ENCODE measurements around the gene ENO1.
"Not testable (repeated sequence)": the region's sequence is repeated elsewhere in the genome, so short reads cannot be mapped to it uniquely, and the experiment has no call there.

ENO1 gene

DNA sequence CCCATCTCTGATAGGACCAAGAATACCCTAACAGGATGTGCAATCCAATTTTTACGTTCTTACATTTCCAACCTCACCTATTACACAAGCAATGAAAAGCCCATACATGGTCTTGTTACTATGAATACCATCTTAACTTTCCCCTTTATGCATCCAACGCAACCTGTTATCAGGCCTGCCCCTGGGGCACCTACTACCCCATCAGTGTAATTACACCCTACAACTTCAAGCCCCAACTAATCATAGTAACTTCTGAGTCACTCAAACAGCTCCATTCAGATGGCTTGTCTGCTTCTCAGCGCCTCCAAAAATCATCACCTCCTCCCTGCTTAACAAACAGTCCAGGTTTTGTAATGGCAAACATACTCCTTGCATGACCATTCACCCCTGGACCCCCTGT is 18.3 kb upstream of the ENO1 start:
- not testable (repeated sequence) for DNase-seq (ENCODE audit: low read depth, low spot score)

DNA sequence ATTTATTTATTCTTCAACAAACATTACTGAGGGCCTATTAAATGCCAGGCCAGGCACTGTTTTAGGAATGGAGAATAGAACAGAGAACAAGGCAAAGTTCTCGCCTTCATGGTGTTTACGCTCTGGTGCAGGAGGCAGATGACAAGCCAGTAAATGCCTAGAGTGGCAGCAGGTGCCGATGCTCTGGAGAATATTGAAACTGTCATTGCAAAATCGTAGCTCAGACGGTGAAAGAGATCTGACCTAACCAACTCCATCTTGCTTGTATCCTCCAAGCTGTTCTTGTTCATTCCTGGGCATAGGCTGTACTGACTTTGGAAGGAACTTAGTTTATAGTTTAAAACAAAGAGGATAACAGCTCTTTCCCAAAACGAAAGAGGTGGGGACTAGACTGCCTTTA is 13.5 kb upstream of the ENO1 start:
- no peak for DNase-seq (ENCODE audit: low read depth, low spot score)

DNA sequence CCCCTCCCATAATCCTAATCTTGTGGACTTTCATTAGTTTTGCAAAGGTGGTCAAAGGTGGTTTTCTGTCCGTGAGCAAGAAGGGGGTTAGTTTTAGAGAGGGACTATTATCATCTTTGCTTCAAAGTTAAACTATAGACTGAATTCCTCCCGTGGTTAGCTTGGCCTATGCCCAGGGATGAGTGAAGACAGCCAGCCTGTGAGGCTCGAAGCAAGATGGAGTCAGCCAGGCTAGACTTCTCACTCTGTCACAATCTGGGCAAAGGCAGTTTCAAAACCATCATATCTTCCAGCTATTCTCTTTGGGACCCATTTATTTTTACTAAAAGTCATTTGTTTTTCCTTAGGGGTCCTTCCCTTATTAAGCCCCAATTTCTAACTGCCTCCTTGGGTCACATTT is 12.9 kb upstream of the ENO1 start:
- no peak for DNase-seq (ENCODE audit: low read depth, low spot score)

DNA sequence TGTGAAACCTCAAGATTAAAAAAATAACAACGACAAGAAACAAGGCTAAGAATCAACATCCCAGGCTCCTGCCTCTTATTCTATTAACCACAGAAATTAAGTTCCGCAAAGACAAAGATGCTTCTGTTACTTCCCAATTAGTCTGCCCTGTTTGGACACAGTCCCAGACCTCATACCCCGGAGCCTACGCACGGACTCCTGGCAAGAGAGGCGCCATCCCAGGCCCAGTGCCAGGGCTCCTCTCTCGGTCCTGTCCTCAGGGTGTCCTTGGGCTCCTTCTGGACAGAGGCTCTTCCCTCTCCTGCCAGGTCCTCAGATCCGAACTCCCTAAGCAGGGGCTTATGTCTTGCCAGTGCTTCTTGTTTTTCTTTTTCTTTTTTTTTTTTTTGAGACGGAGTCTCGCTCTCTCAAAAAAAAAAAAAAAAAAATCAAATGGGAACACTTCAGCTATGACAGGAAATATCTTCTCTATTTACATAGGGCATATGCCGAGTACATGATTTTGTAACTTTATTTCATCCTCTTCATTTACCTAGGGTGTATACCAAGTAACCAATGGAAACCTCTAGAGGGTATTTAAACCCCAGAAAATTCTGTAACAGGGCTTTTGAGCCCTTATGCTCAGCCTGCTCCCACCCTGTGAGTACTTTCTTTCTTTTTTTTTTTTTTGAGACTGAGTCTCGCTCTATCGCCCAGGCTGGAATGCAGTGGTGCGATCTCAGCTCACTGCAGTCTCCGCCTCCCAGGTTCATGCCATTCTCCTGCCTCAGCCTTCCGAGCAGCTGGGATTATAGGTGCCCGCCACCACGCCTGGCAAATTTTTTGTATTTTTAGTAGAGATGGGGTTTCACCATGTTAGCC is 11.7 kb upstream of the ENO1 start:
- DNase-seq (ENCODE audit: low read depth, low spot score) = no peak

DNA sequence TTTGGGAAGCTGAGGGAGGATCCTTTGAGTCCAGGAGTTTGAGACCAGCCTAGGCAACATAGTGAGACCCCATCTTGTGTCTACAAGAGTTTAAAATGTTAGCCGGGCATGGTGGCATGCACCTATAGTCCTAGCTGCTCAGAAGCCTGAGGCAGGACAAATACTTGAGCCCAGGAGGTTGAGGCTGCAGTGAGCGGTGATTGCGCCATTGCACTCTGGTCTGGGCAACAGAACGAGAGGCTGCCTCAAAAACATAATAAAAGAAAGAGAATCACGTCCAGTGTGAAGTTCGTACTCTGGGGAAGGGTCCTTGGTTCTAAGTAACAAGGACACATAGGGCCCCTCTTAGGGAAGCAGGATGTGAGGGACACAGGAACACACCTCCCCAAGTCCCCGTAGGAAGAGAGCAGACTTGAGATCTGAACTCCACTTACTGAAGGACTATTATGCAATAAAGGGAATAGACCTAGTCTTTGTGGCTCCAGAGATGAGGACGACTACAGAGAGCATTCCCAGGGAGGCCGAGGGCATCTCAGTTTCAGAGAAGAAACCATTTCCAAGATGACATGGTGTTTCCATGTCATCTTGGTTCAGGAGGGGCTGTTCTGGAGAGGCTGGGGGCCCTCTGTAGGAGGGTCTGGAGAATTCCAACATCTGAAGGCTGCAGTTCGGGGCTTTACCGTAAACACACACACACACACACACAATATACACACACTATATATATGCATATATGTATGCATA is 10.8 kb upstream of the ENO1 start:
- DNase-seq (ENCODE audit: low read depth, low spot score) = no peak

DNA sequence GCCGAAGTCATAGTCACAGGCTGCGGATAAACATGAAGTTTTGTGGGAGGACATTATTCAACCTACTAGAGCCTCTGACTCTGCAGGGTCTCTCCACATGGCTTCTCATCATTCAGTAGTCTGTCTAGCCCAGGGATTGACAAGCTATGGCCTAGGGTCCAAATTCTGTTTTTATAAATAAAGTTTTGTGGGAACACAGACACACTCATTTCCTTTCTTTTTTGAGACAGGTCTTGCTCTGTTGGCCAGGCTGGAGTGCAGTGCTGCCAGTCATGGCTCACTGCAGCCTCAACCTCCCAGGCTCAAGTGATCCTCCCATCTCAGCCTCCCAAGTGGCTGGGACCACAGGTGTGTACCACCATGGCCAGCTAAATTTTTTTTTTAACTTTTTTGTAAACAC is 8.1 kb upstream of the ENO1 start:
- no peak for DNase-seq (ENCODE audit: low read depth, low spot score)

DNA sequence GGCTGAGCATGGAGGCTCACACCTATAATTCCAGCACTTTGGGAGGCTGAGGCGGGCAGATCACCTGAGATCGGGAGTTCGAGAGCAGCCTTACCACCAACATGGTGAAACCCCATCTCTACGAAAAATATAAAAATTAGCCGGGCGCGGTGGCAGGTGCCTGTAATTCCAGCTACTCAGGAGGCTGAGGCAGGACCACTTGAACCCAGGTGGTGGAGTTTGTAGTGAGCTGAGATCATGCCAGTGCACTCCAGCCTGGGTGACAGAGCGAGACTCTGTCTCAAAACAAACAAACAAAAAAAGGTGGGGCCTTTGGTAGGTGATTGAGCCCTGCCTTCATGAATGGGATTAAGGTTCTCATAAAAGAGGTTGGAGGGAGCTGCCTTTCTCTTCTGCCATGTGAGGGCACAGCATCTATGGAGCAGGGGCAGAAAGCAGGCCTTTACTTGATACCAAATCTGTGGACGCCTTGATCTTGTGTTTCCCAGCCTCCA is 7.6 kb upstream of the ENO1 start:
- not testable (repeated sequence) for DNase-seq (ENCODE audit: low read depth, low spot score)

DNA sequence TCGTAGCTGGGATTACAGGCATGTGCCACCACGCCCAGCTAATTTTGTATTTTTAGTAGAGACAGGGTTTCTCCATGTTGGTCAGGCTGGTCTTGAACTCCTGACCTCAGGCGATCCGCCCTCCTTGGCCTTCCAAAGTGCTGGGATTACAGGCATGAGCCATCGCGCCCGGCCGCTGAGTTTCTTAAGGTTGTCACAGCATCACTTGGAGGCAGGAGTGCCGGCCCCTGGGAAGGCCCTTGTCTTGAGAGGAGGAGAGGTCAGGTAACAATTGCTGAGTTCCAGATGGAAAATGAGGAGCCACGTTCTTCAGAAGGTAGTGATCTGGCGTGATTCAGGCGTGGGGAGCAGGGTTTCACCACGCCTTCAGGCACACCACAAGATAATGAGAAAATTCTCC is 5.6 kb upstream of the ENO1 start:
- not testable (repeated sequence) for DNase-seq (ENCODE audit: low read depth, low spot score)

DNA sequence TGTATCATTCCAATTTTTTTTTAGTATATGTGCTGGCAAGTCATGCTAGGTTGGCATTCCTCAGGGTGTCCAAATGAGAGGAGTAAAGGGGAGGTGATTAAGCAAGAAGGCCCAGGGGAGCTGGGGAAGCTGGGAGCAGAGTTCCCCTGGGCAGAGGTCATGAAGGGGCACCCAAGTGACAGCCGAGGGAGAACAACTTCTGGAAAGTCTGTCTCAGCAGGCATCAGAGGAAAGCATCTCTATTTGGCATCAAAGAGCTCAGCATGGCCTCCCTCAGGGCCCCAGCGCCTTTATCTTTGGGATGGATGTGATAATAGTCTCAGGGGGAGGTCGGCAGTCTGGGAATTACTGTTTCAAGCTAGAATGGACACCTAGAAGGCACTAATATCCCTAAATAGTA is 5.0 kb upstream of the ENO1 start:
- DNase-seq (ENCODE audit: low read depth, low spot score) = no peak

DNA sequence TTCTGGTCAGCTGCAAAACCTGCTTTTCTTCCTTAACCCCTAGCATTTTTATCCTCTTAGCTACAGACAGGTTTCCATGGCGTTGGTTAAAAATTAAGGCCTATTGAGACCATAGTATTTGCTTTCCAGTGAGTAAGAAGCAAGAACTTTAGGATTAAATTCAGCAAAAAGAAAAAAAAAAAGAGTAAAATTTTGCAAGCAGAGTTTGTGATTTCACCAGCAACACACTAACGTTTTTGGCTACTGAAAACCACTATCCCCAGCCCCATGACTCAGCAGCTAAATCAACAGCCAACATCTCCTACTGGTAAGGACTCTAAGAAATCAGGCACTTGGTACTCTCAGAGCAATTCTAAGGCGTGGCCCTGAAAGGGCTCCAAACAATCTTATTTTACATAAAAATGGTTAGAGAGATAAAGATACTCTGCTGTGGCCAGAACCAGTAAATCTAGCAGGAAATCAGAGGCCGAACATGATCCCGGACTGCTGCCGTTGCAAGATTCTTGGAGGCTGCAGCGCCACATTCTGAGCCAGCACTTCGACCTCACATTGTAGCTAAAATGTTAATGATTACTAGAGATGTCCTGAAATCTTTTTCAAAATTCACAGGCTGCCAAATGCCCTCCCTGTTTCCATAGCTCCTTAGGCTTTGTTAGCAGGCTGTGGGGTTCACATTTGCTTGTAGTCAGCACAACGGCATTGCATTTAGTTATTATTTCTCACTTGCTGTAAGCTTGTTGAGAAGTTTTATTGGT is 1.6 kb upstream of the ENO1 start:
- DNase-seq (ENCODE audit: low read depth, low spot score) = no peak

DNA sequence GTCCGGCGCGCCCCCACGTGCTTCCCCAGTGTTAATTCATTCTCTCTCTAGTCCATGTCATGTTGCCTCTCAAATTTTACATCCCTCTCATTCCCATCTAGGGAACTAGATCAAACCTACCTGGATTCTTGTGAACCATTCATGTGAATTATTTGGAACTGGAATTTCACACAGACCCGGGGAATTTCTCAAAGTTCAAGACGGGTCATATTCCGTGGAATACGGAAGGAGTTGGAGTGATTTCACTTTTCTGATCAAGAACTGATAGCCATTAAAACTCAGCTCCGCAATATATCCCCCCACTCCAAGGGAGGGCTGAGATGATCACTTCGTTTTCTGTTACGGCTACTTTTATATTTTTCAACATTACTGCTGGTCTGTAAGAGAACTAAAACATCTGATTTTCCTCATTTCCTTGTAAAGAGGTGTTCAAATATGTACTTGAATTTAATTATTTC is 1.0 kb upstream of the ENO1 start:
- DNase-seq (ENCODE audit: low read depth, low spot score) = no peak

DNA sequence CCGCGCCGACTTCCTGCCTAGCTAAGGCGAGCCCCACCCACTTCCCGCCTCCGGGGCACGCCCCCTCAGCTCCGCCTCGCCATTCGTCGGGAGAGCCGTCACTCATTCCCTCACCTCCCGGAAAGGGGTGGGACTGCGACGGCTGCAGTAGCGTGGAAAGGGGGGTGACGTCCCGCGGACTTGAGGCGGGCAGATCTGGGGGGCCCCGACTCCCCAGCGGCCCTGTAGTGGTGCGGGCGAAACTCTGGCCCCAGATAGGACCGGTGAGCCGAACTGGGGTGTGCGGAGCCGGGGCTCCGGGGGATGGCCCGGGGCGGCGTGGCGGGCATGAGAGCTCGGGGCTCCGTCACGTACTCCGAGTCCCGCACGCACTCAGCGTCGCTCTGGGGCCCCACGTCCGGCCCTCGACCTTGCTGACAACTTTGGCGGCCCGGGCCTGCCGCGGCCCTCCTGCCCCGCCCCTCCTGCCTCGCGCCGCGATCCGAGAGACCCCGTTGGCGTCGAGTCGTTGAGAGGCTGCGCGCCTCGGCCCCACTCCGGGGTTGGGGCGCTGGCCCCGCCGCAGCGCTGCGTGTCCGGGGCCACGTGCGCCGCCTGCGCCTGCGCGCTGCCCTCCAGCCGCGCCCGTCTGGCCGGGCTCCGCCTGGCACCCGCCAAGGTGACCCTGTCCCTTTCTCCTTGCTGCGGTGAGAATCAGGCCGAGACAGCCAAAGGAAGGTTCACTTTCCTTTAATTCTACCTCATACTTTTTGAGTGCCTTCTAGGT is 395 bp upstream of the ENO1 start:
- peak; percentile 96 for DNase-seq (ENCODE audit: low read depth, low spot score)

DNA sequence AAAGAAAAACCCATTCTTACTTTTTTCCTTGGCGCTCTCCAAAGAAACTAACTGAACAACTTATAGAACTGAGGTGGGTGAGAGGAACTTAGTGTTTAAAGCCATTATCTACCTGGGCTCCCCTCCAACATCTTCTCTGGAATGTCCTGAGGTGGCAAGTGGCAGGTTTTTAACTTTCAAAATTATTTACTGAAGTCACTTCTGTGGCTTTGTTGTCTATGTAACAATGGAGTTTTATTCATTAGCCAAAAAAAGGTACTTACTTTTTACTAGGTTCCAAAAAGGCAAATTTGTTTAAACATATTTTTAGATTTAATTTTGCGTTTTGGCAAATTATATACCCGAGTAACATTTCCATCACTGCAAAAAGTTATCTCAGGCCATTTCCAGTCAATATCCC is 2.4 kb downstream of the ENO1 start:
- no peak for DNase-seq (ENCODE audit: low read depth, low spot score)

DNA sequence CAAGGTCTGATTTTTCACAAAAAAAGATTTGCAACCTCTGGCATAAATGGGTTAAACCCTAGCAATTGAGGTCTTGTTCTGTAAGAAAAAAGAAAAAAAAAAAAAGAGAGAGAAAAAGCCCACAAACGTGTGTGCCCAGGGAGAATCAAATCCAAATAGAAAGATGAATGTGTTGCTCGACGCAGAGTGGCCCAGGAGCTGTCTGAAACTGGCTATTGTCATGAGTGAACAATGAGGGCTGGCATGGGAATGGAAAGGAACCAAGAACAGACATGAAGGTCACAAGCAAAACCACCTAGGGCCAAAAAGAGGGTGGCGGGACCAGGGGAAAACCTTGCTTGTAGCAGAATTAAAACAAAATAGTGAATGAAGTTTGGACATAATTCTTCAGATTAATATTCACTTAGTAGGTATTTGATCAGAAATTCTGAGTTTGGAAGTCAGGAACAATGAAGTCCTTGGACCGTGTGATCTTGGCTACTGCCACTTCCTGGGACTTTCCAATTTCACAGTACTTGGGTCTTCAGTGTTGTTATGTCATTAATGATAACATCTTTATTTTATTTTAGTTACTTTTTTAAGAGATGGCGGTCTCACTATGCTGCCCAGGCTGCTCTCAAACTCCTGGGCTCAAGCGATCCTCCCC is 3.1 kb downstream of the ENO1 start:
- DNase-seq (ENCODE audit: low read depth, low spot score) = no peak

DNA sequence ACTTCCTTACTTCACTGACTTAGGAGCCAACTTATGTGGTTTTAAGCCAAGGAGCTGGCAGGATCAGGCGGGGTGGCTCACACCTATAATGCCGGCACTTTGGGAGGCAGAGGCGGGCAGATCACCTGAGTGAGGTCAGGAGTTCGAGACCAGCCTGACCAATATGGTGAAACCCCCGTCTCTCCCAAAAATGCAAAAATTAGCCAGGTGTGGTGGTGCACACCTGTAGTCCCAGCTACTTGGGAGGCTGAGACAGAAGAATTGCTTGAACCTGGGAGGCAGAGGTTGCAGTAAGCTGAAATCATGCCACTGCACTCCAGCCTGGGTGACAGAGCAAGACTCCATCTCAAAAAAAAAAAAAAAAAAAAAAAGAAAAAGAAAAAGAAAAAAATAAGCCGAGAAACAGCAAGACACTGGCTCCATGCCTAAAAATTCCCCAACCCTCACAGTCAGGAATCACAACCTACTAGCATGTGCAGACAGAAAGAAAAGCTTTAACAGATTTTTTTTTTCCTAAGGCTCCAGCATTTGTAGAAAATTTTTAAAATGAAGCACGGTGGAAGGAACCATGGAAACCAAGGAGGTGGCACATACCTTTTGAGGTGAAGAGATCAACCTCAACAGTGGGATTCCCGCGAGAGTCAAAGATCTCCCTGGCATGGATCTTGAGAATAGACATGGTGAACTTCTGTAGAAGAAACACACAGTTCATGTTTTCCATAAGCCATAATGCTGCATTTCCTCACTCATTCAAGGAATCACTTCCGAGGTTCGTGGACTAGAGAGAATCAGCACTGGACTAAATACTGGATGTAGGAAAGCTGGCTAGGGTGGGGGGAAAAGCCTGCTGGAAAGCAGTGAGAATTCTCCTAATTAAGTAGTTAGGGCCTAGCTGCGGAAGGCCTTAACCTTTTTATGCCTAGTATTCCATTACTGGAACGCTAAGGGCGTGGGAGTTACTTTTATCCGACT is 4.0 kb downstream of the ENO1 start:
- DNase-seq (ENCODE audit: low read depth, low spot score) = no peak

DNA sequence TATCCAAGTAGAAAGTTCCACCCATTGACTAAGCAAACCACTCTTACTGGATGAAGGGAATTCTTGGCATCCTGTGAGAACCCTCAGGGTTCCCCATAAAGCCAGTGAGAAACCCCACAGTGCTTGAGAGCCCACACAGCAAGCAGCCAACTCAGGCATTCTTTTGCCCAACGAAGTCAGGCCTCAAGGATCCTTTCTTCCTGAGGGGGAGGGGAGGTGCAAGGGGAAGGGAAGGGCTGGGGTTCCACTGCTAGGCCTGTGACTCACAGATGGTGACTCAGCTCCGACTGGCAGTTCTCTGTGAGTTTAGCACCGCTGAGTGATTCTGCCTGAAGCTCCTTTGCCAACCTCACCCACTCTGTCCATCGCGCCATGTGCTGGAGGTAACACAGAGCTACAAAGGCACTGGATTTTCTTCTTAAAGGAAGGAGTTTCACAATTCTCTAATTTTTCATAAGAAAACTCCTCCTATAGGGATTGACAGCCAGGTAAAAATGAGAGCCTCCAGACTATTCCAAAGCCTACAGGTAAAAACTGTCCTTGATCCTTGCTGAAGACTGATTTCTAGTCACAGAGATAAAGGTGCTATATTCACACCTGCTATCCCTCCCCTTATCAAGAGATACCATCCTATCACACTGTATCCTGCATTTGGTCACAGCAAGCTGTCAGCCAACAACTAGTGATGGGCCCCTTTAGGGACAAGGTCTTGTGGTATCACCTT is 4.8 kb downstream of the ENO1 start:
- DNase-seq (ENCODE audit: low read depth, low spot score) = peak; percentile 58

DNA sequence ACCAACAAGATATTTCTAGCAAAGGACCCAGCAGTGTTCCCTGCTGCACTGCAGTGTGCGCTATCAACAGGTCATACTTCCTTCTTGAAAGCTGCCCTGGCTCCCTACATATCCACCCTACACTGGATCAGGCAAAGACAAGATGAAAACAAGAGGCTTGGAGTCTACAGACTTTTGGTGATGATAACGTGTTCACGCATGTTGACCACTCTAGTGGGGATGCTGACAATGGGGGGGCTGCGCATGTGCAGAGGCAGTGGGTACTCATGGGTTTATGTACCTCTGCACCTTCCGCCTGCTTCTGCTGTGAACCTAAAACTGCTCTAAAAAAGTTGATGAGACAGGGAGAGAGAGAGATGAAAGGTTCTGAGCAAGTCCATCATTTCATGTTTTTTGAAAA is 5.5 kb downstream of the ENO1 start:
- no peak for DNase-seq (ENCODE audit: low read depth, low spot score)

DNA sequence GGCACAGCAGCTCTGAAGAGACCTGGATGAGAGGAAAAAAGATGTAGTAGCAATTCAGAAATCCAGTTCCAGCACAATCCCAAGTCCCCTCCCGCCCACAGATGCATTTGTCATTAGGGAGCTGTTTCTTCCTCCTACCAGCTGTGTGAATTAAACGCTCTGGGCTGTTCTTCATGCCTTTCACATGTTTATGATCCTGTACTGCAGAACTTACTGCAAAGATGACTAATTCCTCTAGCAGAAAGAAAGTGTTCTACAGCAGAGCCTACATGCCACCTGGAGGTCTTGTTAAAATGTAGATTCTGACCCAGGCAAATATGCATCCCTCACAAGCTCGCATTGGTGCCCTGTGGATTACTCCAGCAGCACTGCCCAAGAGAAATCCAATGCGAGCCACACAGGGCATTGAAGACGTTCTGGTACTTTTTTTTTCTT is 6.5 kb downstream of the ENO1 start:
- no peak for DNase-seq (ENCODE audit: low read depth, low spot score)

DNA sequence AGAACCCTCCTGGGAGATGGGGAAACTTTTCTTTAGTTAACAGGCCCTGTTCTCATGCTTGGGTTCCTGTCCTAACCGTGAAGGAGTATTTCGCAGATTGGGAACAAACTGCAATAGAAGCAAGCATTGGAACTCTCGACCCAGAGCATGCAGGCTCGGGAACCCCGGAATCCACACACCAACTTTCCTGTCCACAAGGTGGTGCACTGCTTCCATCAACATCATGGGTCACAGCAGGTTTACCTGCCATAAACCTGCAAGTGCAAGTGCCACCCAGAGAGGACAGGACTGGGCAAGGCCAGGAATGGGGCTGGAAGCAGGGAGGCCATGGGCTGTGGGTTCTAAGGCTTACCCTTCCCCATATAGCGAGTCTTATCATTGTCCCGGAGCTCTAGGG is 6.9 kb downstream of the ENO1 start:
- DNase-seq (ENCODE audit: low read depth, low spot score) = no peak

All from activated naive CD8-positive, alpha-beta T cell treated with anti-CD3 and anti-CD28 coated beads, Interleukin-2, amount 50 U/mL, for 16 hours (primary cell).